SU-DHL-6 (cell line): Measurements from ENCODE around the gene STARD8.

ENCODE experiments used
- CTCF ChIP-seq: fragments of 200-600 bp; sonication (generic); IDR thresholded peaks from one replicate; pipeline ENCODE4 v1.5.1; 2017; ENCODE audit warnings: antibody characterized with exemption, mild to moderate bottlenecking, low read length, moderate library complexity; ENCODE audit not compliant: insufficient read depth, poor library complexity, severe bottlenecking
- EZH2phosphoT487 ChIP-seq: fragments of 200-600 bp; sonication (generic), shearing (Covaris generic); conservative IDR thresholded peaks from 2 replicates; pipeline ENCODE4 v1.6.1; 2018; ENCODE audit warnings: mild to moderate bottlenecking, antibody characterized with exemption, low read length, moderate library complexity, mixed read lengths

- TF ChIP-seq CTCF (no peak), EZH2phosphoT487 (no peak)
Observed at GRCh38 chrX:68743754-68744153, 96.3 kb downstream of the STARD8 start.
